HepG2 (cell line): ENCODE data around the gene NFYC. TPM values are rescaled to one million over a fixed set of nuclear protein-coding genes. Genes with fewer than 3 reads are reported as not detected.

Experiments used
- ATAC-seq: fragments of 200-7000 bp; cut with Tn5 transposase; 3 replicates; pipeline ENCODE4 v1.9.1; 2020; ENCODE audit warnings: mild to moderate bottlenecking, moderate library complexity
- BruUV-seq: library from RNA; stranded (reverse); fragments of 400-500 nt; replicated peaks from 2 replicates; lab custom pipeline; 2021; lab: Mats Ljungman, UMichigan
- CTCF ChIA-PET: fragments of 300-600 bp; formaldehyde crosslinking; extraction: SDS; loops from one replicate; lab custom pipeline; 2021; ENCODE audit warnings: low total read pairs, inconsistent platforms, low intra/inter-chr PET ratio; lab: Yijun Ruan, JAX
- POLR2A ChIA-PET: fragments of 350-600 bp; sonication (Branson Sonifier 250); formaldehyde crosslinking; loops from one replicate; lab custom pipeline; 2020; ENCODE audit warnings: antibody characterized with exemption, inconsistent platforms; lab: Yijun Ruan, JAX
- DNase-seq: peaks from one replicate; pipeline ENCODE4 v3.0.0-alpha.2; 2015; ENCODE audit warnings: low spot score
- FAIRE-seq: peaks from 3 replicates; lab custom pipeline; 2011; peaks lifted over from hg19 to GRCh38; lab: Jason Lieb, UNC
- H2AFZ ChIP-seq: one replicate; pipeline ENCODE4 v1.6.1; 2011; ENCODE audit warnings: low read length, inconsistent platforms
- H3K27ac ChIP-seq: fragments of 300-600 bp; 3 replicates; pipeline ENCODE4 v1.8.0; 2011; ENCODE audit warnings: mixed run types, mild to moderate bottlenecking, mixed read lengths, low read length, inconsistent platforms; ENCODE audit not compliant: insufficient read depth; ENCODE audit errors: extremely low read length
- H3K27me3 ChIP-seq, 2 experiments: fragments of 200-600 bp in 1 of 2; 2 replicates in 1 of 2; 3 replicates in 1 of 2; pipeline versions ENCODE4 v1.6.0 to v1.8.0; 2011; ENCODE audit warnings: low read length in 2 of 2, mild to moderate bottlenecking in 2 of 2, moderate library complexity in 2 of 2, inconsistent platforms in 1 of 2; ENCODE audit not compliant: insufficient read depth in 2 of 2, control insufficient read depth in 1 of 2
- H3K36me3 ChIP-seq, 2 experiments: fragments of 200-600 bp in 1 of 2; replicated peaks in 1 of 2; 2 replicates in 1 of 2; 3 replicates in 1 of 2; pipeline versions ENCODE4 v1.5.1 to v1.8.0; 2011; ENCODE audit warnings: low read length in 2 of 2, inconsistent platforms in 1 of 2; ENCODE audit not compliant: insufficient read depth in 2 of 2, control insufficient read depth in 1 of 2
- H3K4me1 ChIP-seq: 2 replicates; pipeline ENCODE4 v1.5.1; 2012; ENCODE audit warnings: low read length, inconsistent platforms; ENCODE audit not compliant: insufficient read depth
- H3K4me2 ChIP-seq: 2 replicates; pipeline ENCODE4 v1.6.0; 2011; ENCODE audit warnings: low read depth, low read length, inconsistent platforms
- H3K4me3 ChIP-seq, 3 experiments: fragments of 200-600 bp in 1 of 3; sonication (generic), shearing (Covaris generic) in 1 of 3; replicated peaks in 1 of 3; 2 replicates each; pipeline ENCODE4 v1.5.1; 2011 to 2016; ENCODE audit warnings: low read length in 3 of 3, inconsistent platforms in 2 of 3, low read depth in 2 of 3, mild to moderate bottlenecking in 2 of 3, control low read depth in 1 of 3, mixed read lengths in 1 of 3; ENCODE audit not compliant: insufficient read depth in 1 of 3
- H3K79me2 ChIP-seq: one replicate; pipeline ENCODE4 v1.6.1; 2011; ENCODE audit warnings: low read length, inconsistent platforms; ENCODE audit not compliant: insufficient read depth
- H3K9ac ChIP-seq: 2 replicates; pipeline ENCODE4 v1.6.0; 2011; ENCODE audit warnings: mild to moderate bottlenecking, low read depth, low read length, inconsistent platforms; ENCODE audit not compliant: insufficient read depth
- H3K9me3 ChIP-seq: 2 replicates; pipeline ENCODE4 v1.5.1; 2012; ENCODE audit warnings: mild to moderate bottlenecking, low read length
- H4K20me1 ChIP-seq: 2 replicates; pipeline ENCODE4 v1.6.0; 2011; ENCODE audit warnings: inconsistent platforms, mild to moderate bottlenecking, low read length, moderate library complexity; ENCODE audit not compliant: insufficient read depth
- ARID4A ChIP-seq: sonication (generic); formaldehyde crosslinking; IDR thresholded peaks from 2 replicates; pipeline ENCODE4 v1.5.0; 2020; ENCODE audit warnings: mild to moderate bottlenecking, missing genetic modification reagents, borderline replicate concordance
- CCDC6 ChIP-seq: sonication (generic); formaldehyde crosslinking; IDR thresholded peaks from 2 replicates; pipeline ENCODE4 v1.8.1; 2022; ENCODE audit warnings: mild to moderate bottlenecking, missing genetic modification reagents, moderate library complexity
- FOXA3 ChIP-seq: IDR thresholded peaks from 2 replicates; pipeline ENCODE4 v1.6.1; 2016; ENCODE audit warnings: missing genetic modification reagents, missing compliant biosample characterization
- FOXP1 ChIP-seq, 2 experiments: fragments of 450-650 bp in 1 of 2; IDR thresholded peaks; 2 replicates each; pipeline ENCODE4 v1.6.1; 2017 to 2018; ENCODE audit warnings: antibody characterized with exemption in 1 of 2
- FOXP4 ChIP-seq: sonication (generic); formaldehyde crosslinking; IDR thresholded peaks from 2 replicates; pipeline ENCODE4 v1.4.0; 2020; ENCODE audit warnings: missing genetic modification reagents
- MAX ChIP-seq: IDR thresholded peaks from 2 replicates; pipeline ENCODE4 v1.6.1; 2012; ENCODE audit warnings: inconsistent platforms
- MAZ ChIP-seq, 2 experiments: sonication (generic) in 1 of 2; formaldehyde crosslinking in 1 of 2; IDR thresholded peaks; 2 replicates each; pipeline versions ENCODE4 v1.5.0 to v1.6.1; 2012 to 2020; ENCODE audit warnings: low read depth in 2 of 2, mild to moderate bottlenecking in 2 of 2, borderline replicate concordance in 1 of 2, improper control_type of control experiment in 1 of 2, low read length in 1 of 2, missing genetic modification reagents in 1 of 2, moderate library complexity in 1 of 2
- MED1 ChIP-seq: sonication (generic); formaldehyde crosslinking; IDR thresholded peaks from 2 replicates; pipeline ENCODE4 v1.4.0; 2020; ENCODE audit warnings: missing genetic modification reagents
- MIXL1 ChIP-seq: IDR thresholded peaks from 2 replicates; pipeline ENCODE4 v1.6.1; 2016
- SALL1 ChIP-seq: sonication (generic); formaldehyde crosslinking; IDR thresholded peaks from 2 replicates; pipeline ENCODE4 v1.8.0; 2022; ENCODE audit warnings: mild to moderate bottlenecking, missing genetic modification reagents
- TMF1 ChIP-seq: sonication (generic); formaldehyde crosslinking; IDR thresholded peaks from 2 replicates; pipeline ENCODE4 v1.8.1; 2022; ENCODE audit warnings: low read depth, missing genetic modification reagents
- ZBTB7A ChIP-seq: sonication (generic); formaldehyde crosslinking; IDR thresholded peaks from 2 replicates; pipeline ENCODE4 v1.8.0; 2022; ENCODE audit warnings: mild to moderate bottlenecking, missing genetic modification reagents
- ZNF547 ChIP-seq: sonication (generic); formaldehyde crosslinking; IDR thresholded peaks from 2 replicates; pipeline ENCODE4 v1.5.1; 2020; ENCODE audit warnings: mild to moderate bottlenecking, missing genetic modification reagents
- WGBS: methylation state at CpG from one replicate; pipeline ENCODE4 v1.1.6; 2017; ENCODE audit warnings: low lambda C conversion rate; 5-methylcytosine and 5-hydroxymethylcytosine counted together
- in situ Hi-C: cut with HindIII; loops from 2 replicates; pipeline ENCODE4 v1.10.0; 2017; ENCODE audit warnings: low pct_unique_long_range_greater_than_20kb; ENCODE audit not compliant: extremely low pct_ligation_motif_present
- intact Hi-C: fragments of 100-400 bp; cut with micrococcal nuclease; formaldehyde crosslinking; loops from one replicate; pipeline ENCODE4 v1.10.0; 2022; ENCODE audit not compliant: unreplicated experiment
- polyA plus RNA-seq, 8 experiments: library from polyadenylated mRNA; depleted of rRNA in 3 of 8; stranded (reverse) in 7 of 8; unstranded in 1 of 8; fragments of >200 nt; fragmentation: Illumina TruSeq in 4 of 8; extraction: Trizol in 4 of 8; gene quantifications; 2 replicates each; pipeline versions ENCODE4 v1.2.1 to v1.2.3, GENCODE V29; 2011 to 2016; ENCODE audit warnings: low read depth in 4 of 8, missing spikeins in 1 of 8, mixed read lengths in 1 of 8; ENCODE audit not compliant: insufficient read depth in 1 of 8
- total RNA-seq, 5 experiments: library from RNA; depleted of rRNA; stranded (reverse); fragments of >200 nt; fragmentation: Illumina TruSeq; extraction: Trizol; gene quantifications; 2 replicates each; pipeline ENCODE4 v1.2.3, GENCODE V29; 2016; ENCODE audit warnings: low read depth in 1 of 5
- TF ChIP-seq, protein P1 (sequence below): sonication (generic); formaldehyde crosslinking; conservative IDR thresholded peaks from 2 replicates; pipeline ENCODE4 v1.4.0; 2020; ENCODE audit warnings: mild to moderate bottlenecking, missing genetic modification reagents, moderate library complexity

The NFYC gene
- total and polyA plus RNA-seq, 2 of the 13 experiments (the other 11 are each of a cell fraction or from before 2014, with no cell fraction given), result 33.9 to 73.7 TPM

GRCh38 chr1:40757084-40757483, 65.6 kb downstream of the NFYC start:
- Histone ChIP-seq H3K9ac (peak overlapping the region; percentile 20; the same call in 1 of the 2 replicates), H3K79me2 (peaks cover 2% of the 10 kb centered on the region), H4K20me1 (no peaks in the 10 kb centered on the region), H3K9me3 (no peaks in the 10 kb centered on the region), H2AFZ (no peak overlapping the region), H3K27me3 (no peaks in the 10 kb centered on the region), H3K4me3 (no peak overlapping the region), H3K4me2 (0 out of 2 replicates have a peak overlapping the region, but pooled peaks have one; percentile 4), H3K4me1 (peaks cover 54% of the 10 kb centered on the region), H3K27ac (peak overlapping the region; percentile 89), H3K36me3 (peaks cover 22 to 73% of the 10 kb centered on the region in 2 experiments)
- intact Hi-C loops, result loop anchor here (5.0 kb wide), 1 partner anchor 65 kb away; the partner anchor contains the start of gene NFYC
- BruUV-seq, result no TSS peak
- no peak for ATAC-seq
- 68% methylated on average over 8 of the region's 8 CpGs for WGBS
- ChIA-PET CTCF (no interaction called here), POLR2A (interaction anchor here (1.0 to 4.6 kb wide), 6 partner anchors 15 to 66 kb away, joined by 3 to 91 read pairs (median 10); partner anchors contain the start of gene NFYC)
- FAIRE-seq, result no peak
- no peak for DNase-seq
- in situ Hi-C loops, result no loop called here
- no peak for TF ChIP-seq FOXP1 (IDR thresholded peaks at IDR 0.05)
- TF ChIP-seq FOXP1 (CRISPR knock-in tag; IDR thresholded peaks at IDR 0.05), result peak; percentile 41; the same call in 1 of the 2 replicates
- TF ChIP-seq CCDC6, result 0 out of 2 replicates have a peak, but pooled peaks have one; percentile 40
- TF ChIP-seq MED1, result peak; percentile 26; the same call in 1 of the 2 replicates
- TF ChIP-seq MAX, result peak; percentile 36; the same call in 1 of the 2 replicates
- no peak for TF ChIP-seq MIXL1 (CRISPR knock-in tag)
- TF ChIP-seq, protein P1, sequence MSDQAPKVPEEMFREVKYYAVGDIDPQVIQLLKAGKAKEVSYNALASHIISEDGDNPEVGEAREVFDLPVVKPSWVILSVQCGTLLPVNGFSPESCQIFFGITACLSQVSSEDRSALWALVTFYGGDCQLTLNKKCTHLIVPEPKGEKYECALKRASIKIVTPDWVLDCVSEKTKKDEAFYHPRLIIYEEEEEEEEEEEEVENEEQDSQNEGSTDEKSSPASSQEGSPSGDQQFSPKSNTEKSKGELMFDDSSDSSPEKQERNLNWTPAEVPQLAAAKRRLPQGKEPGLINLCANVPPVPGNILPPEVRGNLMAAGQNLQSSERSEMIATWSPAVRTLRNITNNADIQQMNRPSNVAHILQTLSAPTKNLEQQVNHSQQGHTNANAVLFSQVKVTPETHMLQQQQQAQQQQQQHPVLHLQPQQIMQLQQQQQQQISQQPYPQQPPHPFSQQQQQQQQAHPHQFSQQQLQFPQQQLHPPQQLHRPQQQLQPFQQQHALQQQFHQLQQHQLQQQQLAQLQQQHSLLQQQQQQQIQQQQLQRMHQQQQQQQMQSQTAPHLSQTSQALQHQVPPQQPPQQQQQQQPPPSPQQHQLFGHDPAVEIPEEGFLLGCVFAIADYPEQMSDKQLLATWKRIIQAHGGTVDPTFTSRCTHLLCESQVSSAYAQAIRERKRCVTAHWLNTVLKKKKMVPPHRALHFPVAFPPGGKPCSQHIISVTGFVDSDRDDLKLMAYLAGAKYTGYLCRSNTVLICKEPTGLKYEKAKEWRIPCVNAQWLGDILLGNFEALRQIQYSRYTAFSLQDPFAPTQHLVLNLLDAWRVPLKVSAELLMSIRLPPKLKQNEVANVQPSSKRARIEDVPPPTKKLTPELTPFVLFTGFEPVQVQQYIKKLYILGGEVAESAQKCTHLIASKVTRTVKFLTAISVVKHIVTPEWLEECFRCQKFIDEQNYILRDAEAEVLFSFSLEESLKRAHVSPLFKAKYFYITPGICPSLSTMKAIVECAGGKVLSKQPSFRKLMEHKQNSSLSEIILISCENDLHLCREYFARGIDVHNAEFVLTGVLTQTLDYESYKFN (CRISPR knock-in tag), result peak; percentile 59
- TF ChIP-seq ARID4A (CRISPR knock-in tag), result peak; percentile 16; the same call in 1 of the 2 replicates
- TF ChIP-seq ZNF547 (CRISPR knock-in tag), result no peak
- TF ChIP-seq FOXA3 (CRISPR knock-in tag), result 0 out of 2 replicates have a peak, but pooled peaks have one; percentile 12
- TF ChIP-seq SALL1 (CRISPR knock-in tag), result peak; percentile 71; the same call in 1 of the 2 replicates
- TF ChIP-seq ZBTB7A, result 0 out of 2 replicates have a peak, but pooled peaks have one; percentile 31
- 0 out of 2 replicates have a peak, but pooled peaks have one; percentile 51 for TF ChIP-seq FOXP4 (CRISPR knock-in tag)
- no peak for TF ChIP-seq TMF1 (CRISPR knock-in tag)
- no peak for TF ChIP-seq MAZ (IDR thresholded peaks at IDR 0.05; ENCODE audit: borderline replicate concordance, low read depth, low read length)
- TF ChIP-seq MAZ (CRISPR knock-in tag; IDR thresholded peaks at IDR 0.05; ENCODE audit: low read depth), result no peak
